Right lobe of liver (tissue), 4 donors: ENCODE results near the gene CERK.

ENCODE experiments used
- CTCF ChIP-seq, 4 donors: fragments of 200-600 bp in 3 of 4; fragments of 450-650 bp in 1 of 4; IDR thresholded peaks; one replicate each; pipeline versions ENCODE4 v1.5.1 to v1.8.0; 2016 to 2022; ENCODE audit warnings: antibody characterized with exemption in 4 of 4, mild to moderate bottlenecking in 2 of 4
- POLR2A ChIP-seq: fragments of 450-650 bp; IDR thresholded peaks from one replicate; pipeline ENCODE4 v1.6.1; 2017; ENCODE audit warnings: antibody characterized with exemption, mild to moderate bottlenecking
- donor health status: DM: no; HTN: no; CAD: no.
- donor health status: DM: no; HTN: no; CAD: no.
- donor health status: DM: no; HTN: yes; CAD: no.

- peak in 1 of 4 donors; percentile 7 for TF ChIP-seq CTCF (IDR thresholded peaks at IDR 0.05)
- TF ChIP-seq POLR2A: no peak
These were observed 102.3 kb downstream of the CERK start for GRCh38 chr22:46635756-46636155.
